PC-3 (cell line): ENCODE measurements around the gene OBP2B. TPM values are rescaled to one million over a fixed set of nuclear protein-coding genes. Genes with fewer than 3 reads are reported as not detected.
"Not testable (repeated sequence)": the region's sequence is repeated elsewhere in the genome, so short reads cannot be mapped to it uniquely, and the experiment has no call there.

Experiments used
- ATAC-seq: fragments of 200-7000 bp; cut with Tn5 transposase; 2 replicates; pipeline ENCODE4 v1.9.1; 2020; ENCODE audit warnings: mild to moderate bottlenecking, moderate library complexity
- Bru-seq: library from RNA; stranded (reverse); fragments of 400-500 nt; gene quantifications from one replicate; lab custom pipeline; 2021; lab: Mats Ljungman, UMichigan
- BruChase-seq, 2 experiments: library from RNA; stranded (reverse); fragments of 400-500 nt; gene quantifications; one replicate each; lab custom pipeline; 2021; lab: Mats Ljungman, UMichigan
- BruUV-seq: library from RNA; stranded (reverse); fragments of 400-500 nt; replicated peaks from 2 replicates; lab custom pipeline; 2021; lab: Mats Ljungman, UMichigan
- CTCF ChIA-PET: fragments of 300-600 bp; sonication (Branson Sonifier 250); formaldehyde crosslinking; loops from one replicate; lab custom pipeline; 2022; ENCODE audit warnings: antibody characterized with exemption; lab: Charles Lee
- POLR2A ChIA-PET: fragments of 300-600 bp; sonication (Branson Sonifier 250); formaldehyde crosslinking; loops from one replicate; lab custom pipeline; 2022; ENCODE audit warnings: antibody characterized with exemption; ENCODE audit not compliant: unreplicated experiment; lab: Charles Lee
- DNase-seq: peaks from one replicate; pipeline ENCODE4 v3.0.0-alpha.2; 2015
- H2AFZ ChIP-seq: fragments of 300-600 bp; sonication (generic); 2 replicates; pipeline ENCODE4 v1.6.0; 2016; ENCODE audit warnings: antibody characterized with exemption, low read length
- H3F3A ChIP-seq: fragments of 300-600 bp; sonication (generic); one replicate; pipeline ENCODE4 v1.6.0; 2017; ENCODE audit warnings: antibody characterized with exemption, low read length, control low read depth, mild to moderate bottlenecking; ENCODE audit not compliant: unreplicated experiment
- H3K27ac ChIP-seq: fragments of 300-600 bp; sonication (generic); 2 replicates; pipeline ENCODE4 v1.5.1; 2016; ENCODE audit warnings: mild to moderate bottlenecking, low read length
- H3K27me3 ChIP-seq: fragments of 300-600 bp; sonication (generic); 2 replicates; pipeline ENCODE4 v1.6.1; 2016; ENCODE audit warnings: low read length, mixed read lengths
- H3K36me3 ChIP-seq: fragments of 300-600 bp; sonication (generic); 2 replicates; pipeline ENCODE4 v1.6.1; 2016; ENCODE audit warnings: low read depth, mixed run types, low read length, mixed read lengths
- H3K4me1 ChIP-seq: fragments of 300-600 bp; sonication (generic); 2 replicates; pipeline ENCODE4 v1.5.1; 2016; ENCODE audit warnings: low read length; ENCODE audit not compliant: insufficient read depth
- H3K4me2 ChIP-seq: fragments of 300-600 bp; sonication (generic); 2 replicates; pipeline ENCODE4 v1.6.0; 2016; ENCODE audit warnings: low read length
- H3K4me3 ChIP-seq: fragments of 300-600 bp; sonication (generic); 2 replicates; pipeline ENCODE4 v1.5.1; 2016; ENCODE audit warnings: mild to moderate bottlenecking, low read length, mixed read lengths
- H3K79me2 ChIP-seq: fragments of 300-600 bp; sonication (generic); 2 replicates; pipeline ENCODE4 v1.6.1; 2017; ENCODE audit warnings: low read length, mixed read lengths
- H3K9ac ChIP-seq: fragments of 300-600 bp; sonication (generic); 2 replicates; pipeline ENCODE4 v1.6.0; 2016; ENCODE audit warnings: mild to moderate bottlenecking, low read length
- H3K9me2 ChIP-seq: fragments of 300-600 bp; sonication (generic); replicated peaks from 2 replicates; pipeline ENCODE4 v1.6.1; 2016; ENCODE audit warnings: mixed run types, low read length, mixed read lengths
- H3K9me3 ChIP-seq: fragments of 300-600 bp; sonication (generic); 2 replicates; pipeline ENCODE4 v1.6.1; 2016; ENCODE audit warnings: low read length, mixed read lengths
- H4K20me1 ChIP-seq: fragments of 300-600 bp; sonication (generic); 2 replicates; pipeline ENCODE4 v1.6.1; 2016; ENCODE audit warnings: low read length, mixed read lengths
- CTCF ChIP-seq: fragments of 300-600 bp; sonication (generic); conservative IDR thresholded peaks from 2 replicates; pipeline ENCODE4 v1.5.1; 2017; ENCODE audit warnings: antibody characterized with exemption, low read depth, mild to moderate bottlenecking, low read length
- EZH2 ChIP-seq: fragments of 300-600 bp; sonication (generic); IDR thresholded peaks from one replicate; pipeline ENCODE4 v1.6.1; 2017; ENCODE audit warnings: antibody characterized with exemption, mild to moderate bottlenecking, low read length; ENCODE audit not compliant: unreplicated experiment
- EZH2phosphoT487 ChIP-seq: fragments of 300-600 bp; sonication (generic); IDR thresholded peaks from 2 replicates; pipeline ENCODE4 v1.6.1; 2018; ENCODE audit warnings: mild to moderate bottlenecking, antibody characterized with exemption, low read length, borderline replicate concordance
- intact Hi-C: fragments of 100-400 bp; cut with micrococcal nuclease; formaldehyde crosslinking; loops from 2 replicates; pipeline ENCODE4 v1.9.0; 2023
- long read RNA-seq: library from polyadenylated mRNA; unstranded; transcript quantifications from one replicate; pipeline ENCODE4 v2.0.0, GENCODE V29; 2021; ENCODE audit not compliant: unreplicated experiment
- total RNA-seq: library from RNA; depleted of rRNA; stranded (reverse); fragments of >200 nt; gene quantifications from 2 replicates; pipeline ENCODE4 v1.2.3, GENCODE V29; 2014; rRNA removed

Gene OBP2B
- total RNA-seq (not detected in 2 replicates), Bru-seq, nascent RNA (not detected), BruChase-seq, experiment 1, labeled RNA remaining after a 6-hour chase (percentile 17 among the genes with signal in this experiment), BruChase-seq, experiment 2, labeled RNA remaining after a 2-hour chase (not detected)
- long read RNA-seq = 0 reads

DNA sequence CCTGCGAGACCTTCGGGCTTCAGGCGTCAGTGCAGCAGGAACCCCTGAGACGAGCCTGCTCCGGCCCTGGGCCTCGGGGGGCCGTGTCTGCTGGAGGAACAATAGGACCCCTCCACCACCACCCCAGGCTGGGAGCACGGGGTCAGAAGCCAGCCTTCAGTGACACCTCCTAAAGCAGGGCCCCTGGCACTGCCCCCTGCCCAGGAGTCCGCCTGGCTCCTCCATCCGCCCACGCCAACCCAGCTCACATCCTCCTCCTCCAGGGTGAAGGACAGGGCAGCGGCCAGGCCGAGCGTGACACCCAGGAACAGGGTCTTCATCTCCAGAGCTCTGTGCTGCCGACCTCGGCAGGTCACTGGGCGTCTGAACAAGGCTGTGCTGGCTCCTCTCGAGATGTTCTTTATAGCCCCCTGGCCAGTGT lies at the start of gene OBP2B:
Gene OBP2B, minus strand, starts transcription at position 371 of the 421 bp plus-strand sequence. Its CDS starts 51 bp downstream, at position 320.
- DNase-seq, H3K9me2 ChIP-seq, BruUV-seq, intact Hi-C loops, H3K36me3 ChIP-seq, H3K4me3 ChIP-seq, H3K9ac ChIP-seq, POLR2A ChIA-PET, H3K9me3 ChIP-seq, H3F3A ChIP-seq, CTCF ChIA-PET, H3K27me3 ChIP-seq, H2AFZ ChIP-seq, H4K20me1 ChIP-seq, H3K79me2 ChIP-seq, ATAC-seq: not testable (repeated sequence)
- Histone ChIP-seq H3K4me1 (peaks cover 24% of the 10 kb centered on the region), H3K4me2 (peak within 1 kb of the TSS; percentile 34; the same call in 1 of the 2 replicates), H3K27ac (0 out of 2 replicates have a peak within 1 kb of the TSS, but pooled peaks have one; percentile 36)

GRCh38 chr9:133258061-133259015 lies 49.3 kb upstream of the OBP2B start:
- no peaks in the 10 kb centered on the region for H3K9me2 ChIP-seq
- H3K36me3 ChIP-seq = no peaks in the 10 kb centered on the region
- H4K20me1 ChIP-seq = no peaks in the 10 kb centered on the region
- H3K9me3 ChIP-seq = no peaks in the 10 kb centered on the region
- no peak for ATAC-seq
- no peak overlapping the region for H2AFZ ChIP-seq
- H3K4me2 ChIP-seq = no peak overlapping the region
- H3K4me1 ChIP-seq = no peaks in the 10 kb centered on the region
- intact Hi-C loops = no loop called here
- no peak overlapping the region for H3K27ac ChIP-seq
- ChIA-PET POLR2A (no interaction called here), CTCF (no interaction called here)
- no peaks in the 10 kb centered on the region for H3K27me3 ChIP-seq
- H3F3A ChIP-seq = no peaks in the 10 kb centered on the region
- no TSS peak for BruUV-seq
- no peak overlapping the region for H3K4me3 ChIP-seq
- no peaks in the 10 kb centered on the region for H3K79me2 ChIP-seq
- no peak for TF ChIP-seq EZH2phosphoT487
- TF ChIP-seq EZH2 = no peak
- TF ChIP-seq CTCF = no peak
- no peak for DNase-seq
- no peak overlapping the region for H3K9ac ChIP-seq

DNA sequence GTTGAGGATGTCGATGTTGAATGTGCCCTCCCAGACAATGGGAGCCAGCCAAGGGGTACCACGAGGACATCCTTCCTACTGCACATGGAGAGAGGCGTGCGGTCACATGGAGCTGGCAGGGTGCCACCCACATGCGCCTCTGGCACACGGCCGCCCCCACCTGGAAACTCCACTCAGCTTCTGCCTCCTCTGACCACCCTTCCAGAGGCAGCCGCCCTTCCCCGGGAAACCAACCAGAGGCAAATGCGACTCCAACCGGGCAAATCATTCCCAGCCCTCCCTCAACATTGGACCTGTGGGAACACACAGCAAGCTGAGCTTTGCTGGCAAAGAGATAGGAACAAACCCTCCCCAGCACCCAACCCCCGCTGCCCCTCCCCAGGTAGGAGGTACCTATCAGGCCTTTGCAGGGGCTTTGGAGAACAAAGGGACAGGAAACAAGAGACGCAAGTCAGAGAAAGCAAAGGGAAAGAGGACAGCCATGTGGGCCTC lies 48.5 kb upstream of the OBP2B start:
- Histone ChIP-seq H2AFZ (no peak overlapping the region), H3K4me3 (no peak overlapping the region), H3K9me3 (no peaks in the 10 kb centered on the region), H3K79me2 (no peaks in the 10 kb centered on the region), H4K20me1 (no peaks in the 10 kb centered on the region), H3F3A (no peaks in the 10 kb centered on the region), H3K36me3 (no peaks in the 10 kb centered on the region), H3K27me3 (no peaks in the 10 kb centered on the region), H3K9ac (no peak overlapping the region), H3K4me1 (peaks cover 7% of the 10 kb centered on the region), H3K4me2 (no peak overlapping the region), H3K27ac (no peak overlapping the region), H3K9me2 (no peaks in the 10 kb centered on the region)
- intact Hi-C loops = no loop called here
- ATAC-seq (no peak), DNase-seq (no peak)
- BruUV-seq = no TSS peak
- ChIA-PET CTCF (no interaction called here), POLR2A (no interaction called here)
- TF ChIP-seq EZH2phosphoT487 (no peak), CTCF (no peak), EZH2 (no peak)
